Choroid plexus epithelial cell (primary cell): ENCODE data around the gene OGFOD2.

Experiments used
- DNase-seq: peaks from one replicate; pipeline ENCODE4 v3.0.0-alpha.2; 2010; ENCODE audit warnings: low read depth
- H3K4me3 ChIP-seq: 2 replicates; pipeline ENCODE4 v1.5.1; 2011; ENCODE audit warnings: low read depth, mild to moderate bottlenecking, control low read depth, low read length, moderate library complexity
- TF ChIP-seq, protein P1 (sequence below): conservative IDR thresholded peaks from 2 replicates; pipeline ENCODE4 v1.5.1; 2011; ENCODE audit warnings: low read depth, mild to moderate bottlenecking, control low read depth, inconsistent platforms, low read length, moderate library complexity

OGFOD2 gene

DNA sequence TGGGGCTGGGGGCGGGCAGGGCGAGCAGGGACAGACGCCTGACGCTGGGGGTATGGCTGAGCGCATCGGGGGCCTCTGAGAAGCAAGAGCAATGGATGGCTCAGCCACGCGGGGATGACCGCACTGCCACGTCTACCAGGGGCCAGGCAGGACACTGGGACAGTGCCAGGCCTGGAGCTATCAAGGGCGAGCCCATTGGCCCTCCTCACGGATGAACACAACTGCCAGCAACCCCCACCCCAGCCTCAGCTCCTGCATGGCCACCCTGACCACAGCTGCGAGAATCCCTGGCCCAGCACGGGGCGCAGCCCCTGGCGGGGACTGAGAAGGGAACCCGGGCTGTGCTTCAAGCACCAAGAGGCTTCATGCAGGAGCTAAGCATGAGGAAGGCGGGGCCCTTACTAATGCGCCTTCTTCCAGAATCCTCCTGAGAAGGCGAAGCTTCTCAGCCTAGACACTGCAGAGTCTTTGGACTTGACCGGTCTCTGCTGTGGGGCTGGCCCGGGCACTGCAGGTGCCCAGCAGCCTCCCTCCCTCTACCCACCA lies 14.9 kb downstream of the OGFOD2 start:
- H3K4me3 ChIP-seq = no peak overlapping the region
- TF ChIP-seq, protein P1, sequence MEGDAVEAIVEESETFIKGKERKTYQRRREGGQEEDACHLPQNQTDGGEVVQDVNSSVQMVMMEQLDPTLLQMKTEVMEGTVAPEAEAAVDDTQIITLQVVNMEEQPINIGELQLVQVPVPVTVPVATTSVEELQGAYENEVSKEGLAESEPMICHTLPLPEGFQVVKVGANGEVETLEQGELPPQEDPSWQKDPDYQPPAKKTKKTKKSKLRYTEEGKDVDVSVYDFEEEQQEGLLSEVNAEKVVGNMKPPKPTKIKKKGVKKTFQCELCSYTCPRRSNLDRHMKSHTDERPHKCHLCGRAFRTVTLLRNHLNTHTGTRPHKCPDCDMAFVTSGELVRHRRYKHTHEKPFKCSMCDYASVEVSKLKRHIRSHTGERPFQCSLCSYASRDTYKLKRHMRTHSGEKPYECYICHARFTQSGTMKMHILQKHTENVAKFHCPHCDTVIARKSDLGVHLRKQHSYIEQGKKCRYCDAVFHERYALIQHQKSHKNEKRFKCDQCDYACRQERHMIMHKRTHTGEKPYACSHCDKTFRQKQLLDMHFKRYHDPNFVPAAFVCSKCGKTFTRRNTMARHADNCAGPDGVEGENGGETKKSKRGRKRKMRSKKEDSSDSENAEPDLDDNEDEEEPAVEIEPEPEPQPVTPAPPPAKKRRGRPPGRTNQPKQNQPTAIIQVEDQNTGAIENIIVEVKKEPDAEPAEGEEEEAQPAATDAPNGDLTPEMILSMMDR = no peak
- DNase-seq = no peak

DNA sequence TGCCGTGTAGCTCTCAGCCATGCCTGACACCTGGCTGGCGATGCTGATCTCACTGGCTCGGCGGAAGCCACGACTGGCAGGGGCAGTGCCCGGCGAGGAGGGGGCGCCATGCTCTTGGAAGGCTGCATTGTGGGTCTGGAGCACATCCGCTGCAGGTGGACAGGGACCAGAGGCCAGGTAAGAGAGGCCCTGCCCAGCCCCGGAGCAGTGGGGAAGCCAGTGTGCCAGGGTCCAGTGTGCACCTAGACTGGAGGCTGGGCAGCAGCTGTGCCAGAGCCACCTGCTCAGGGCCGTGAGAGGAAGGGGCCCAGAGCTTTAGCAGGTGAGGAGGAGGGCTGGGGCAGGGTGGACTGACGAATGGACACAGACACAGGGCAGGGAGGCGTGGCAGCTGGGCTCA lies 15.5 kb downstream of the OGFOD2 start:
- TF ChIP-seq, protein P1 = no peak
- DNase-seq = no peak
- H3K4me3 ChIP-seq = no peak overlapping the region

DNA sequence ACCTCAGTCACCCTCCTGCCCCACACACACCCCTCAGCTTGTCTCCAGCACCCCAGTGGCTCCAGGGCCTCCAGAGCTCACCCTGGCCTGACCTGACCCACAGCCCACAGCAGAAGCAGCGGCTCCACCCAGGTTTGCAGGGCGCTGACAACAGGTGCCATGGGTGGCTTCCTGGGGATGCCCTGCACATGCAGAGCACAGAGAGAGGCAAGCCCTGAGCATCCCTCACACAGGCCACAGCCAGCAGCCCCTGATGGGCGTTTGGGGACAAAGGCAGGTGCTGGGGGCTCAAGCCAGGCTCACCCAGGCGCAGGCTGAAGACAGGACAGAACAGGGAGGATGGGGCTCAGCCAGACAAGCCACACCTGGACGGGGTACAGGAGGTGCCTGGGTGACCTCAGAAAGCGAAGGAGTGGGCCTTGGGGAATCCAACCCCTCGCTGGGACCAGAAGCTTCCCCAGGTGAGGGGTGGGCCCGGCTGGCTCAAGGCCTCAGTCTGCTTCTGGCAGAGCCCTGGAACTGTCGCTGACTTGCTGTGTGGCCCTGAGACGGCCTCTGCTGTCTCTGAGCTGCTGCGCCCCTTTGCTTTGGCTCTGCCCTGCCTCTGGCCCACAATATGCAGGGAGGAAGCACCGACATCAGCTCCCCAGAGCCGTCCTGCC lies 16.0 kb downstream of the OGFOD2 start:
- H3K4me3 ChIP-seq = no peak overlapping the region
- TF ChIP-seq, protein P1 = no peak
- DNase-seq = no peak

DNA sequence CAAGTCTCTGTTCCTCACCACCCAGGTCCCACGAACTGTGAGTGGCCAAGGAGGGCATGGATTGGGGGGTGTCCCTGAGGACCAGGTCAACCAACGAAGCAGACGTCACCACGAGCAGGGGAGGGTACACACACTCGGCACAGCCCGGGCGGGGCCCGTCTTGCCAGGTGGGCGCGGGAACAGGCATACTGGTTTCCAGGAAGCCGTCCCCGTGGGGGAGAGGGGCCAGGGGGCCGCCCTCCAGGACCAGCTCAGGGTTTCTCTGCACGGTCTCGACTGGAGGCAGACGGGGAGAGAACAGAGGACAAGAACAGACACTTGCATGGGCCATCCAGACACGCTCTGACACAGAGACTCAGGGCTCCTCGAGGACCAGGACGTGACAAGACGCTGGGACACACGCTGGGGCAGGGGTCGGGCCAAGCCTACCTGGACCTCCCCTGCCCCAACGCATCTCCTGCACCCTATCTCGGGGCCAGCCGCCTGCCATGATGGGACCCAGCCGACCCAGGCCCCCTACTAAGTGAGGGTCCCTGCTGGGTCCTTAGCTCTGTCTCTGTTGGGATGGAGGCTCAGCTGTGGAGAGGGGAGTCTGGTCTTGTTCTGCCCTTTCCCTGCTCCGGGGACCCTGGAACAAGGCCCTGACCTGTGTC lies 16.7 kb downstream of the OGFOD2 start:
- TF ChIP-seq, protein P1 = no peak
- H3K4me3 ChIP-seq = no peak overlapping the region
- DNase-seq = no peak

DNA sequence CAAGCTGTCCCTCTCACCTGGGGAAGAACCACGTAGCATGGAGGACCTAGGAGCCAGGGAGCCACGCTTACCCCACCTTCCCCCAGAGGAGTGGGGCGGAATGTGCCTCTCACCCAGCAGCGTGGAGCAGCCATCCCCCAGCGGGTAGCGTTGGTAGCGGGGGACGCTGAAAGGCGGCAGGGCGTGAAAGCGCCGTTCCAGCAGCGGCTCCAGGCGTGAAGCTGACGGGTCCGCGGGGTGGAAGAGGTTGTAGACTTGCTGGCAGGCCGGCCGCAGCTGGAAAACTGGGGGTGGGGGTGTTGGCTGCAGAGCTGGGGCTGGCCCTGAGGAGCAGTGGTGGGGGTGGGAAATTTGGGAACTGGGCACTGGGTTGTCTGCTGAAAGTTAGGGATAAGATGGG lies 17.3 kb downstream of the OGFOD2 start:
- TF ChIP-seq, protein P1 = no peak
- DNase-seq = no peak
- H3K4me3 ChIP-seq = no peak overlapping the region

DNA sequence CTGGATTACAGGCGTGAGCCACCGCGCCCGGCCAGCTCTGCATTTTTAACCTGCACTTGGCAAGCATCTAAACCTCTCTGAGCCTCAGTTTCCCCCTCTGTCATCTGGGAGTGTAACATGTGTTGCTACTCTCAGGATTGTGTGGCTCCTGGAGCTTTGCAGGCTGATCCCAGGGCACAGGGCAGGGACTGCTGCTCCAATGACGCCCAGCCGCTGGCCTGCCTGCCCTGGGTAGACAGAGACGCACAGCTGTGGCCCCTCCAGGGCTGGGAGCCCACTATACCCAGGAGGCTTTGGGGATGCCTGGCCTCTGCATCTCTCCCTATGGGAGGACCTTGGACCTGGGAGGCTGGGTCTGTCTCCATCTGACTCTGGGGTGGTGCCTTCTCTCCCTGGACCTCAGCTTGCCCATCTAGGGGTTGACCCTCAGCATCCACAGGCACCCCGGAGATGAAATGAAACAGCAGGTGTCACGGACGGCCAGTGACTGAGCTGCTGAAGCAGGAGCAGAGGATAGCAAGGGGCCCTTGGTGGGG lies 19.2 kb downstream of the OGFOD2 start:
- TF ChIP-seq, protein P1 = no peak
- no peak for DNase-seq
- H3K4me3 ChIP-seq = no peak overlapping the region
